Measurements from ENCODE around the gene TREML2.

The TREML2 gene

DNA sequence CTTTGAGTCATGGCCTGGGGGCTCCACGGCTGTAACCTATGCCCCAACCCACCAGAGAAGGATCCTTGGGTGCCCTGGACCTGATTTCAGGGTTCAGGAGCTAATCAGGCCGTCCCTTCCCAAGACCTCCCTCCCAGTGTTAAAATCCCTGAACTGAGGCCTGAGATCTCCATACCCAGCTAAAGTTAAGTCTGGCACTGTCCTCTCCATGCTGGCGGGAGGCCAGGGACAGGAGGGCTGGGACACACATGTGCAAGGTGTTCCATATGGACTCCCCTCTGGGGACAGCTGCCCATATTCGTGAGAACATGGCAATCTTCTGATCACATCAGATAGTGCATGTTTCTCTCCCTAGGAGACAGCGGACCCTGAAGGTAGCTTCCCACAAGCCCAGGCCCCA is 15.7 kb upstream of the TREML2 start:
- Histone ChIP-seq H3K4me2 (ENCODE audit: low read length) (no peak overlapping the region), H2AFZ (ENCODE audit: low read depth, low read length) (no peak overlapping the region), H4K20me1 (ENCODE audit: insufficient read depth, low read length) (no peaks in the 10 kb centered on the region), H3K27me3 (ENCODE audit: low read depth, low read length) (no peaks in the 10 kb centered on the region), H3K4me1 (ENCODE audit: low read length) (no peaks in the 10 kb centered on the region), H3K9me3 (ENCODE audit: insufficient read depth, low read length) (peaks cover 25% of the 10 kb centered on the region), H3K36me3 (replicated peaks; ENCODE audit: low read depth, low read length) (peaks cover 6% of the 10 kb centered on the region), H3K79me2 (ENCODE audit: low read length) (no peaks in the 10 kb centered on the region), H3K4me3 (ENCODE audit: low read length) (no peak overlapping the region), H3K9ac (ENCODE audit: low read length) (no peak overlapping the region), H3K27ac (ENCODE audit: low read length) (no peak overlapping the region)
- TF ChIP-seq, protein P1, sequence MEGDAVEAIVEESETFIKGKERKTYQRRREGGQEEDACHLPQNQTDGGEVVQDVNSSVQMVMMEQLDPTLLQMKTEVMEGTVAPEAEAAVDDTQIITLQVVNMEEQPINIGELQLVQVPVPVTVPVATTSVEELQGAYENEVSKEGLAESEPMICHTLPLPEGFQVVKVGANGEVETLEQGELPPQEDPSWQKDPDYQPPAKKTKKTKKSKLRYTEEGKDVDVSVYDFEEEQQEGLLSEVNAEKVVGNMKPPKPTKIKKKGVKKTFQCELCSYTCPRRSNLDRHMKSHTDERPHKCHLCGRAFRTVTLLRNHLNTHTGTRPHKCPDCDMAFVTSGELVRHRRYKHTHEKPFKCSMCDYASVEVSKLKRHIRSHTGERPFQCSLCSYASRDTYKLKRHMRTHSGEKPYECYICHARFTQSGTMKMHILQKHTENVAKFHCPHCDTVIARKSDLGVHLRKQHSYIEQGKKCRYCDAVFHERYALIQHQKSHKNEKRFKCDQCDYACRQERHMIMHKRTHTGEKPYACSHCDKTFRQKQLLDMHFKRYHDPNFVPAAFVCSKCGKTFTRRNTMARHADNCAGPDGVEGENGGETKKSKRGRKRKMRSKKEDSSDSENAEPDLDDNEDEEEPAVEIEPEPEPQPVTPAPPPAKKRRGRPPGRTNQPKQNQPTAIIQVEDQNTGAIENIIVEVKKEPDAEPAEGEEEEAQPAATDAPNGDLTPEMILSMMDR (IDR thresholded peaks at IDR 0.05; ENCODE audit: low read depth, low read length), result no peak
- TF ChIP-seq EZH2phosphoT487 (IDR thresholded peaks at IDR 0.05; ENCODE audit: low read depth), result no peak

DNA sequence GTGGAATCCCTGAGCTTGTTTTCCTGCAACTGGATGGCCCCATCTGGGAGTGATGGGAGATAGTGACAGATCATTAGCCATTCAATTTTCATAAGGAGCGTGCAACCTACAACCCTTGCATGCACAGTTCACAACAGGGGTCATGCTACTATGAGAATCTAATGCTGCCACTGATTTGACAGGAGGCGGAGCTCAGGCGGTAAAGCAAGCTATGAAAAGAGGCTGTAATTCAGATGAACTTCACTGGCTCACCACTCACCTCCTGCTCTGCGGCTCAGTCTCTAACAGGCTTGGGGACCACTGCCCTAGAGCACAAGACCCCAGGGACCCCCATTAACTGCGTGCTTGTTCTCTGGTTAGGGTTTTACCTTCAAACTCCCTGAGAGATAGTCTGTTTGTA is 14.8 kb upstream of the TREML2 start:
- Histone ChIP-seq H3K27me3 (ENCODE audit: low read depth, low read length) (no peaks in the 10 kb centered on the region), H3K4me1 (ENCODE audit: low read length) (no peaks in the 10 kb centered on the region), H3K9ac (ENCODE audit: low read length) (no peak overlapping the region), H2AFZ (ENCODE audit: low read depth, low read length) (no peak overlapping the region), H3K9me3 (ENCODE audit: insufficient read depth, low read length) (peaks cover 25% of the 10 kb centered on the region), H3K36me3 (replicated peaks; ENCODE audit: low read depth, low read length) (peaks cover 6% of the 10 kb centered on the region), H4K20me1 (ENCODE audit: insufficient read depth, low read length) (no peaks in the 10 kb centered on the region), H3K79me2 (ENCODE audit: low read length) (no peaks in the 10 kb centered on the region), H3K4me2 (ENCODE audit: low read length) (no peak overlapping the region), H3K27ac (ENCODE audit: low read length) (no peak overlapping the region), H3K4me3 (ENCODE audit: low read length) (no peak overlapping the region)
- no peak for TF ChIP-seq EZH2phosphoT487 (IDR thresholded peaks at IDR 0.05; ENCODE audit: low read depth)
- TF ChIP-seq, protein P1 (IDR thresholded peaks at IDR 0.05; ENCODE audit: low read depth, low read length), result no peak

DNA sequence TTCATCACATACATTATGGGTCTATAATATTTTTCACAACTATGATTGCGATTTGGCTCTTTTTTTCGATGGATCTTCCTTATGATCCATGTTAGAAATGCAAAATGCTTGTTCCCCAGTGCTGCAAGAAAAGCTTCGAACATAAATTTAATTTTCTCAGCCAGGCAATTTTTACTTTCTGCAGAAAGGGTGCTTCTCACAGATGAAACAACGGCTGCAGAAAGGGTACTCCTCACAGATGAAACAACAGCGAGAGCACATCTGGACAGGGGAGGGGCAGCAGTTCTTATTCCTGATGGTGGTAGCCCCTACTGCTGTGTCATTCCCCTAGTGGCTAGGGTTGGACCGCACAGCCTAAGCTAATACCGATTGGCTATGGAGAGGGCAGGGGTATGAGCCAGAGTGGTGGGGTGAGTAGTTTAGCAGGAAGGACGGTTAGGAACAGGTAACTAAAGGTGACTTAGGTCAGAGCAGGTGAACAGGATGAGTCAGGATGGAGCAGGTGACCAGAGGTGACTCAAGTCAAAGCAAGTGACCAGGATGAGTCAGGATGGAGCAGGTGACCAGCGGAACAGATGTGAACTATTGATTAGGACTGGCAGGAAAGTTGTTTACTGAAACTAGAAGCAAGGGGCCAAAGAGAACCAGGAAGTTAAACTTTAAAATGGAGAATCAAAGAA is 13.8 kb upstream of the TREML2 start:
- Histone ChIP-seq H3K4me2 (ENCODE audit: low read length) (no peak overlapping the region), H2AFZ (ENCODE audit: low read depth, low read length) (no peak overlapping the region), H3K36me3 (replicated peaks; ENCODE audit: low read depth, low read length) (peaks cover 6% of the 10 kb centered on the region), H3K27ac (ENCODE audit: low read length) (no peak overlapping the region), H3K9ac (ENCODE audit: low read length) (no peak overlapping the region), H3K79me2 (ENCODE audit: low read length) (no peaks in the 10 kb centered on the region), H3K4me3 (ENCODE audit: low read length) (no peak overlapping the region), H4K20me1 (ENCODE audit: insufficient read depth, low read length) (no peaks in the 10 kb centered on the region), H3K27me3 (ENCODE audit: low read depth, low read length) (no peaks in the 10 kb centered on the region), H3K4me1 (ENCODE audit: low read length) (peaks cover 2% of the 10 kb centered on the region), H3K9me3 (ENCODE audit: insufficient read depth, low read length) (peaks cover 25% of the 10 kb centered on the region)
- TF ChIP-seq, protein P1 (IDR thresholded peaks at IDR 0.05; ENCODE audit: low read depth, low read length), result no peak
- TF ChIP-seq EZH2phosphoT487 (IDR thresholded peaks at IDR 0.05; ENCODE audit: low read depth), result no peak

DNA sequence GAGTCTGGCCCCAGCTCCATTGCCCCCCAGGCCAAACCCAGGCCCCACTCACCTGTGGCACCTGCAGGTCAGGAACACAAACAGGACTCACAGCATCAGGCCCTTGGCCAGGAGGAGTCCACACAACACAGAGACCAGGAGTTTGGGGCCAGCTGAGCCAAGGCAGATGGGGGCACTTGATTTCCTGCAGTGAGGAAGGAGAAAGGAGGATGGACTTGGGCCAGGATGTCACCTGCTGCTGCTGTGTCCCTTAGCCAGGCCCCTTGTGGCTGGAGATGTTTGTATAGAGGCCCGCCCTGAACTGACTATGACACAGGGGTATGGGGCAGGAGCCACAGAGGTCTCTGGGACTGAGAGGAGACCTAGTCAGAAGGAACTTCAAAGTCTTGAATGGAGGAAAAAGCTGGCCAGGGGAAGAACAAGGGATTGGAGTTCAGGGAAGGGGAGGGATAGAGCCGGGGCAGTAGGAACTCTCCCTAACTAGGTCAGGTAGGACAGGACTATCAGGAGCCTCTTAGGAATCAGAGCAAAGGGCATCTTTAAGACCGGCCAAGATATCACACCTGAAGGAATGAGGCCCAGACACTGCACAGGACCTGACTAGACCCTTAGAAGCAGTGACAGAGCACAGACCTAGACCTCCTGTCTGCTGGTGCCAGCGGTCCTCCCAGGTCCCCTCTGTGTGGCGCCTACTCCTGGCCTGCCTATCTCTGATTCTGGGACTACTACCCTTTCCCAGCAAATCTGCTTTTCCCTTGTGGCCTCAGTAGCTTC is 8.8 kb upstream of the TREML2 start:
- TF ChIP-seq, protein P1 (IDR thresholded peaks at IDR 0.05; ENCODE audit: low read depth, low read length), result no peak
- no peak for TF ChIP-seq EZH2phosphoT487 (IDR thresholded peaks at IDR 0.05; ENCODE audit: low read depth)
- Histone ChIP-seq H3K9me3 (ENCODE audit: insufficient read depth, low read length) (peaks cover 18% of the 10 kb centered on the region), H3K4me2 (ENCODE audit: low read length) (peak overlapping the region; percentile 78; the same call in 1 of the 2 replicates), H3K27me3 (ENCODE audit: low read depth, low read length) (no peaks in the 10 kb centered on the region), H3K4me1 (ENCODE audit: low read length) (peaks cover 21% of the 10 kb centered on the region), H3K79me2 (ENCODE audit: low read length) (no peaks in the 10 kb centered on the region), H3K4me3 (ENCODE audit: low read length) (no peak overlapping the region), H3K9ac (ENCODE audit: low read length) (no peak overlapping the region), H4K20me1 (ENCODE audit: insufficient read depth, low read length) (no peaks in the 10 kb centered on the region), H3K27ac (ENCODE audit: low read length) (peak overlapping the region; percentile 70; the same call in 1 of the 2 replicates), H3K36me3 (replicated peaks; ENCODE audit: low read depth, low read length) (peaks cover 6% of the 10 kb centered on the region), H2AFZ (ENCODE audit: low read depth, low read length) (peak overlapping the region; percentile 67; the same call in 1 of the 2 replicates)
